Hepatocyte (in vitro differentiated cells): ENCODE data around the gene UMAD1.

Experiments used
- EZH2 ChIP-seq: fragments of 200-600 bp; sonication (generic); IDR thresholded peaks from 2 replicates; pipeline ENCODE4 v1.6.1; 2016; ENCODE audit warnings: antibody characterized with exemption, mild to moderate bottlenecking, borderline replicate concordance
- EZH2phosphoT487 ChIP-seq: fragments of 200-600 bp; sonication (generic); IDR thresholded peaks from one replicate; pipeline ENCODE4 v1.6.1; 2018; ENCODE audit warnings: antibody characterized with exemption, mild to moderate bottlenecking, low read depth, moderate library complexity; ENCODE audit not compliant: unreplicated experiment, severe bottlenecking
- TF ChIP-seq, protein P1 (sequence below): fragments of 200-600 bp; sonication (generic); IDR thresholded peaks from 2 replicates; pipeline ENCODE4 v1.5.1; 2016; ENCODE audit warnings: antibody characterized with exemption, mild to moderate bottlenecking; ENCODE audit not compliant: poor library complexity

GRCh38 chr7:7701527-7701926 is 61.0 kb downstream of the UMAD1 start:
- TF ChIP-seq, protein P1, sequence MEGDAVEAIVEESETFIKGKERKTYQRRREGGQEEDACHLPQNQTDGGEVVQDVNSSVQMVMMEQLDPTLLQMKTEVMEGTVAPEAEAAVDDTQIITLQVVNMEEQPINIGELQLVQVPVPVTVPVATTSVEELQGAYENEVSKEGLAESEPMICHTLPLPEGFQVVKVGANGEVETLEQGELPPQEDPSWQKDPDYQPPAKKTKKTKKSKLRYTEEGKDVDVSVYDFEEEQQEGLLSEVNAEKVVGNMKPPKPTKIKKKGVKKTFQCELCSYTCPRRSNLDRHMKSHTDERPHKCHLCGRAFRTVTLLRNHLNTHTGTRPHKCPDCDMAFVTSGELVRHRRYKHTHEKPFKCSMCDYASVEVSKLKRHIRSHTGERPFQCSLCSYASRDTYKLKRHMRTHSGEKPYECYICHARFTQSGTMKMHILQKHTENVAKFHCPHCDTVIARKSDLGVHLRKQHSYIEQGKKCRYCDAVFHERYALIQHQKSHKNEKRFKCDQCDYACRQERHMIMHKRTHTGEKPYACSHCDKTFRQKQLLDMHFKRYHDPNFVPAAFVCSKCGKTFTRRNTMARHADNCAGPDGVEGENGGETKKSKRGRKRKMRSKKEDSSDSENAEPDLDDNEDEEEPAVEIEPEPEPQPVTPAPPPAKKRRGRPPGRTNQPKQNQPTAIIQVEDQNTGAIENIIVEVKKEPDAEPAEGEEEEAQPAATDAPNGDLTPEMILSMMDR = no peak
- TF ChIP-seq EZH2 = no peak
- TF ChIP-seq EZH2phosphoT487 = no peak
